ENCODE measurements around the gene DNAH14. TPM values are rescaled to one million over a fixed set of nuclear protein-coding genes. Genes with fewer than 3 reads are reported as not detected.

Gene DNAH14
- total and polyA plus RNA-seq, 9 of the 15 experiments (the other 6 are each of a cell fraction or from before 2014, with no cell fraction given), result 58.4 to 142 (median 98.4) TPM

DNA sequence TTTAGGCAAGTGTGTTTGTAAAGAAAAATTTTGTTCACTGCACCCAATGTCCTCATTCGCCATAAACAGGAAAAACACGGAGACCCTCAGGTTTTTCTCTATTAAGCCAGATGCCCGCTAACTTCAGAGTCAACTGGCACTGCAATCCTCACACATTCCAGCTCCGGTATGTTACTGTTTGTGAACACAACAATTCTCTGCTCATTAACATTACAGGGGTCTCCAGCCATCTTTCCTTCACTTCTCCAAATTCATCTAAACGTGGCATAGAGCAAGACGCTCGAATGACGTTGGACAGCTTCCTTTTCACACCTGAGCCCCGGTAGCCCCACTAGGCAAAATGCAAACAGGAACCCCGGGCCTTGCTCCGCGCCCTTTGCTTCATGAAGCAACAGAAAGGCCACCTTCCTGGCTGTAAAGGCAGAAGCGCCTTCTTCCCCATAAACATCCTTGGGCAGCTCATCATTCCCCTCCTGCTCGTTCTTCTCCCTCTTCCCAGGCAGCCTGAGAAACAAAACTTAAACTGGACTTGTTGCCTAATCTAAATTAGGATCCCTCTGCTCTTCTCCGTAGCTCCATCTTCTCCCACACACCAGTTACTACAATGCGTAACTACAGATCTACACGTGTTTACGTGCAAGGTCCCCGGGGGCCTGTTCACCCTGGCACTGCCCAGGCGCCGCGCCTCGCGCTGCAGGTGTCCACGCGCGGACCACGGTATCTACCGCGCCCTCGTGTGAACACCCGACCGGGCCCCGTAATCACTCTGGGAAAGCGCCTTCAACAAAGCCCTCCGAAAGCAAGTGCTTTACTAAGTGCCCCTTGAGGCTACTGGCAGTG lies 497.1 kb downstream of the DNAH14 start (continued):
- TF ChIP-seq RBBP5 (IDR thresholded peaks at IDR 0.05; ENCODE audit: borderline replicate concordance, insufficient read depth, low read length, poor library complexity, severe bottlenecking), result peak; percentile 13
- TF ChIP-seq SLC30A9 (CRISPR knock-in tag; IDR thresholded peaks at IDR 0.05), result no peak
- TF ChIP-seq, protein P1, sequence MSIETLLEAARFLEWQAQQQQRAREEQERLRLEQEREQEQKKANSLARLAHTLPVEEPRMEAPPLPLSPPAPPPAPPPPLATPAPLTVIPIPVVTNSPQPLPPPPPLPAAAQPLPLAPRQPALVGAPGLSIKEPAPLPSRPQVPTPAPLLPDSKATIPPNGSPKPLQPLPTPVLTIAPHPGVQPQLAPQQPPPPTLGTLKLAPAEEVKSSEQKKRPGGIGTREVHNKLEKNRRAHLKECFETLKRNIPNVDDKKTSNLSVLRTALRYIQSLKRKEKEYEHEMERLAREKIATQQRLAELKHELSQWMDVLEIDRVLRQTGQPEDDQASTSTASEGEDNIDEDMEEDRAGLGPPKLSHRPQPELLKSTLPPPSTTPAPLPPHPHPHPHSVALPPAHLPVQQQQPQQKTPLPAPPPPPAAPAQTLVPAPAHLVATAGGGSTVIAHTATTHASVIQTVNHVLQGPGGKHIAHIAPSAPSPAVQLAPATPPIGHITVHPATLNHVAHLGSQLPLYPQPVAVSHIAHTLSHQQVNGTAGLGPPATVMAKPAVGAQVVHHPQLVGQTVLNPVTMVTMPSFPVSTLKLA (conservative IDR thresholded peaks at IDR 0.05), result peak; percentile 70 to 71
- no peak for TF ChIP-seq POLR2AphosphoS5 (IDR thresholded peaks at IDR 0.05; ENCODE audit: control insufficient read depth, insufficient read depth, low read depth, low read length)
- TF ChIP-seq, protein P2, sequence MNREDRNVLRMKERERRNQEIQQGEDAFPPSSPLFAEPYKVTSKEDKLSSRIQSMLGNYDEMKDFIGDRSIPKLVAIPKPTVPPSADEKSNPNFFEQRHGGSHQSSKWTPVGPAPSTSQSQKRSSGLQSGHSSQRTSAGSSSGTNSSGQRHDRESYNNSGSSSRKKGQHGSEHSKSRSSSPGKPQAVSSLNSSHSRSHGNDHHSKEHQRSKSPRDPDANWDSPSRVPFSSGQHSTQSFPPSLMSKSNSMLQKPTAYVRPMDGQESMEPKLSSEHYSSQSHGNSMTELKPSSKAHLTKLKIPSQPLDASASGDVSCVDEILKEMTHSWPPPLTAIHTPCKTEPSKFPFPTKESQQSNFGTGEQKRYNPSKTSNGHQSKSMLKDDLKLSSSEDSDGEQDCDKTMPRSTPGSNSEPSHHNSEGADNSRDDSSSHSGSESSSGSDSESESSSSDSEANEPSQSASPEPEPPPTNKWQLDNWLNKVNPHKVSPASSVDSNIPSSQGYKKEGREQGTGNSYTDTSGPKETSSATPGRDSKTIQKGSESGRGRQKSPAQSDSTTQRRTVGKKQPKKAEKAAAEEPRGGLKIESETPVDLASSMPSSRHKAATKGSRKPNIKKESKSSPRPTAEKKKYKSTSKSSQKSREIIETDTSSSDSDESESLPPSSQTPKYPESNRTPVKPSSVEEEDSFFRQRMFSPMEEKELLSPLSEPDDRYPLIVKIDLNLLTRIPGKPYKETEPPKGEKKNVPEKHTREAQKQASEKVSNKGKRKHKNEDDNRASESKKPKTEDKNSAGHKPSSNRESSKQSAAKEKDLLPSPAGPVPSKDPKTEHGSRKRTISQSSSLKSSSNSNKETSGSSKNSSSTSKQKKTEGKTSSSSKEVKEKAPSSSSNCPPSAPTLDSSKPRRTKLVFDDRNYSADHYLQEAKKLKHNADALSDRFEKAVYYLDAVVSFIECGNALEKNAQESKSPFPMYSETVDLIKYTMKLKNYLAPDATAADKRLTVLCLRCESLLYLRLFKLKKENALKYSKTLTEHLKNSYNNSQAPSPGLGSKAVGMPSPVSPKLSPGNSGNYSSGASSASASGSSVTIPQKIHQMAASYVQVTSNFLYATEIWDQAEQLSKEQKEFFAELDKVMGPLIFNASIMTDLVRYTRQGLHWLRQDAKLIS (CRISPR knock-in tag; IDR thresholded peaks at IDR 0.05), result 0 out of 2 replicates have a peak, but pooled peaks have one; percentile 4
- TF ChIP-seq ETV5 (CRISPR knock-in tag; IDR thresholded peaks at IDR 0.05; ENCODE audit: low read depth), result peak; percentile 36; the same call in 1 of the 2 replicates
- peak; percentile 20; the same call in 1 of the 2 replicates for TF ChIP-seq SAFB (IDR thresholded peaks at IDR 0.05; ENCODE audit: borderline replicate concordance, low read depth, low read length)
- no peak for TF ChIP-seq ZNF232 (CRISPR knock-in tag; IDR thresholded peaks at IDR 0.05)
- peak; percentile 81 for TF ChIP-seq L3MBTL2 (IDR thresholded peaks at IDR 0.05)
- TF ChIP-seq NR2C1 (IDR thresholded peaks at IDR 0.05), result no peak
- no peak for TF ChIP-seq NR2C1 (tag; IDR thresholded peaks at IDR 0.05)
- TF ChIP-seq, protein P3, sequence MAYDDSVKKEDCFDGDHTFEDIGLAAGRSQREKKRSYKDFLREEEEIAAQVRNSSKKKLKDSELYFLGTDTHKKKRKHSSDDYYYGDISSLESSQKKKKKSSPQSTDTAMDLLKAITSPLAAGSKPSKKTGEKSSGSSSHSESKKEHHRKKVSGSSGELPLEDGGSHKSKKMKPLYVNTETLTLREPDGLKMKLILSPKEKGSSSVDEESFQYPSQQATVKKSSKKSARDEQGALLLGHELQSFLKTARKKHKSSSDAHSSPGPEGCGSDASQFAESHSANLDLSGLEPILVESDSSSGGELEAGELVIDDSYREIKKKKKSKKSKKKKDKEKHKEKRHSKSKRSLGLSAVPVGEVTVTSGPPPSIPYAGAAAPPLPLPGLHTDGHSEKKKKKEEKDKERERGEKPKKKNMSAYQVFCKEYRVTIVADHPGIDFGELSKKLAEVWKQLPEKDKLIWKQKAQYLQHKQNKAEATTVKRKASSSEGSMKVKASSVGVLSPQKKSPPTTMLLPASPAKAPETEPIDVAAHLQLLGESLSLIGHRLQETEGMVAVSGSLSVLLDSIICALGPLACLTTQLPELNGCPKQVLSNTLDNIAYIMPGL (CRISPR knock-in tag; IDR thresholded peaks at IDR 0.05), result 0 out of 2 replicates have a peak, but pooled peaks have one; percentile 4
- TF ChIP-seq, protein P4, sequence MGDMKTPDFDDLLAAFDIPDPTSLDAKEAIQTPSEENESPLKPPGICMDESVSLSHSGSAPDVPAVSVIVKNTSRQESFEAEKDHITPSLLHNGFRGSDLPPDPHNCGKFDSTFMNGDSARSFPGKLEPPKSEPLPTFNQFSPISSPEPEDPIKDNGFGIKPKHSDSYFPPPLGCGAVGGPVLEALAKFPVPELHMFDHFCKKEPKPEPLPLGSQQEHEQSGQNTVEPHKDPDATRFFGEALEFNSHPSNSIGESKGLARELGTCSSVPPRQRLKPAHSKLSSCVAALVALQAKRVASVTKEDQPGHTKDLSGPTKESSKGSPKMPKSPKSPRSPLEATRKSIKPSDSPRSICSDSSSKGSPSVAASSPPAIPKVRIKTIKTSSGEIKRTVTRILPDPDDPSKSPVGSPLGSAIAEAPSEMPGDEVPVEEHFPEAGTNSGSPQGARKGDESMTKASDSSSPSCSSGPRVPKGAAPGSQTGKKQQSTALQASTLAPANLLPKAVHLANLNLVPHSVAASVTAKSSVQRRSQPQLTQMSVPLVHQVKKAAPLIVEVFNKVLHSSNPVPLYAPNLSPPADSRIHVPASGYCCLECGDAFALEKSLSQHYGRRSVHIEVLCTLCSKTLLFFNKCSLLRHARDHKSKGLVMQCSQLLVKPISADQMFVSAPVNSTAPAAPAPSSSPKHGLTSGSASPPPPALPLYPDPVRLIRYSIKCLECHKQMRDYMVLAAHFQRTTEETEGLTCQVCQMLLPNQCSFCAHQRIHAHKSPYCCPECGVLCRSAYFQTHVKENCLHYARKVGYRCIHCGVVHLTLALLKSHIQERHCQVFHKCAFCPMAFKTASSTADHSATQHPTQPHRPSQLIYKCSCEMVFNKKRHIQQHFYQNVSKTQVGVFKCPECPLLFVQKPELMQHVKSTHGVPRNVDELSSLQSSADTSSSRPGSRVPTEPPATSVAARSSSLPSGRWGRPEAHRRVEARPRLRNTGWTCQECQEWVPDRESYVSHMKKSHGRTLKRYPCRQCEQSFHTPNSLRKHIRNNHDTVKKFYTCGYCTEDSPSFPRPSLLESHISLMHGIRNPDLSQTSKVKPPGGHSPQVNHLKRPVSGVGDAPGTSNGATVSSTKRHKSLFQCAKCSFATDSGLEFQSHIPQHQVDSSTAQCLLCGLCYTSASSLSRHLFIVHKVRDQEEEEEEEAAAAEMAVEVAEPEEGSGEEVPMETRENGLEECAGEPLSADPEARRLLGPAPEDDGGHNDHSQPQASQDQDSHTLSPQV (IDR thresholded peaks at IDR 0.05), result peak; percentile 62
- TF ChIP-seq CEBPB (tag; IDR thresholded peaks at IDR 0.05), result 0 out of 2 replicates have a peak, but pooled peaks have one; percentile 28
- no peak for TF ChIP-seq ZNF507 (tag; conservative IDR thresholded peaks at IDR 0.05)

Measured in K562 (cell line).